ENCODE results near the gene NDUFB7. TPM values are rescaled to one million over a fixed set of nuclear protein-coding genes. Genes with fewer than 3 reads are reported as not detected.

The NDUFB7 gene
- total RNA-seq, 2 donors from 2014 or later, result 507 to 534 TPM

DNA sequence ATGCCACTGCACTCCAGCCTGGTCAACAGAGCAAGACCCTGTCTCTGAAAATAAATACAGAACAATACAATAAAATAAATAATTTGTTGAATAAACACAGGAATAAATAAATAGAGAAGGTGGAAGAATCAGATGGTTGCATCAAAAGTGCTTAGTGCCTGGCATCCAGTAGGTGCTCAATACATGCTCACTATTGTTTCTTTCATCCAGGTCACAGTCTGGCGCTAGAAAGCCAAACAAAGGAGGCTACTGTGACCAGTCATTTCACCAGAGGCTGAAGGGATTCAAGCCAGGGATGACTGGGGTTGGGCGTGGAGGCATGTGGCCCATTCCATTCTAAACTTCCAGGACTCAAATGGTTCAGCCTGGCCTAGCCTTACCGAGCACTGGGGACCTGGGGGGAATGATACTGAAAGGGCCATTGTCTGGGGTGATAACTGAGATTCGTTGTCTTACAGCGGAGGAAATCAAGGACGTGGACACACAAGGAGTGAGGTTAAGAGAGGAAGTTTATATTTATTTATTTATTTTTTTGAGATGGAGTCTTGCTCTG is 3.6 kb upstream of the NDUFB7 start:
- 88% methylated on average over 6 of the region's 6 CpGs for WGBS
- H3K36me3 ChIP-seq, result no peaks in the 10 kb centered on the region
- H3K27ac ChIP-seq, result no peak overlapping the region
- H3K4me3 ChIP-seq, result no peak overlapping the region
- H3K4me1 ChIP-seq (replicated peaks), result no peaks in the 10 kb centered on the region
- H3K9me3 ChIP-seq, result no peaks in the 10 kb centered on the region
- no peak for DNase-seq (ENCODE audit: low spot score)
- intact Hi-C loops (cut with DNase I), result loop anchor here (10.0 kb wide), 1 partner anchor 309 kb away; the partner anchor contains the start of gene OR7A17
- H3K27me3 ChIP-seq (replicated peaks; ENCODE audit: insufficient read depth), result no peaks in the 10 kb centered on the region
- no peak for TF ChIP-seq POLR2A (IDR thresholded peaks at IDR 0.05)
- TF ChIP-seq, protein P1, sequence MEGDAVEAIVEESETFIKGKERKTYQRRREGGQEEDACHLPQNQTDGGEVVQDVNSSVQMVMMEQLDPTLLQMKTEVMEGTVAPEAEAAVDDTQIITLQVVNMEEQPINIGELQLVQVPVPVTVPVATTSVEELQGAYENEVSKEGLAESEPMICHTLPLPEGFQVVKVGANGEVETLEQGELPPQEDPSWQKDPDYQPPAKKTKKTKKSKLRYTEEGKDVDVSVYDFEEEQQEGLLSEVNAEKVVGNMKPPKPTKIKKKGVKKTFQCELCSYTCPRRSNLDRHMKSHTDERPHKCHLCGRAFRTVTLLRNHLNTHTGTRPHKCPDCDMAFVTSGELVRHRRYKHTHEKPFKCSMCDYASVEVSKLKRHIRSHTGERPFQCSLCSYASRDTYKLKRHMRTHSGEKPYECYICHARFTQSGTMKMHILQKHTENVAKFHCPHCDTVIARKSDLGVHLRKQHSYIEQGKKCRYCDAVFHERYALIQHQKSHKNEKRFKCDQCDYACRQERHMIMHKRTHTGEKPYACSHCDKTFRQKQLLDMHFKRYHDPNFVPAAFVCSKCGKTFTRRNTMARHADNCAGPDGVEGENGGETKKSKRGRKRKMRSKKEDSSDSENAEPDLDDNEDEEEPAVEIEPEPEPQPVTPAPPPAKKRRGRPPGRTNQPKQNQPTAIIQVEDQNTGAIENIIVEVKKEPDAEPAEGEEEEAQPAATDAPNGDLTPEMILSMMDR (IDR thresholded peaks at IDR 0.05), result no peak
- no peak for TF ChIP-seq POLR2AphosphoS5 (IDR thresholded peaks at IDR 0.05)

DNA sequence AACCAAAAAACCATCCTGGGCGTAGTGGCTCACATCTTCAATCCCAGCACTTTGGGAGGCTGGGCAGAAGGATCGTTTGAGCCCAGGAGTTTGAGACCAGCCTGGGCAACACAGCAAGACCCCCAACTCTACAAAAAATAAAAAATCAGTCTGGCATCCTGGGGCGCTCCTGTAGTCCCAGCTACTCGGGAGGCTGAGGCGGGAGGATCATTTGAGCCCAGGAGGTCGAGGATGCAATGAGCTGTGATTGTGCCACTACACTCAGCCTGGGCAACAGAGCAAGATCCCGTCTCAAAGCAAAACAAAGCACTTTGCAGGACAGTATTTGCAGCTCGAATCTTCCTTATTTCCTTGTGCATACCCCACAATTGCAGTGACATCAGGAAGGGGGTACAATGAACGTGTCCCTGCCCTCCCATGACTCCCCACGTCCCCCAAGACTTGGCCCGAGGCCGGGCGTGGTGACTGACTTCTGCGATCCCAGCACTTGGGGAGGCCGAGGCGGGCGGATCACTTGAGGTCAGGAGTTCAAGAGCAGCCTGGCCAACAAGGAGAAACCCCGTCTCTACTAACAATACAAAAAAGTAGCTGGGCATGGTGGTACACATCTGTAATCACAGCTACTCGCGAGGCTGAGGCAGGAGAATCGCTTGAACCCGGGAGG is 870 bp downstream of the NDUFB7 start:
- intact Hi-C loops (cut with DNase I), result loop anchor here (10.0 kb wide), 1 partner anchor 314 kb away; the partner anchor contains the start of gene OR7A17
- H3K36me3 ChIP-seq, result no peaks in the 10 kb centered on the region
- no peak for DNase-seq (ENCODE audit: low spot score)
- peak overlapping the region; percentile 54 to 82 for H3K27ac ChIP-seq
- peak overlapping the region; percentile 68 to 99 for H3K4me3 ChIP-seq
- H3K4me1 ChIP-seq (replicated peaks), result no peaks in the 10 kb centered on the region
- TF ChIP-seq, protein P1 (IDR thresholded peaks at IDR 0.05), result no peak
- TF ChIP-seq POLR2AphosphoS5 (IDR thresholded peaks at IDR 0.05) (no peak), POLR2A (IDR thresholded peaks at IDR 0.05) (no peak)
- H3K9me3 ChIP-seq, result no peaks in the 10 kb centered on the region
- H3K27me3 ChIP-seq (replicated peaks; ENCODE audit: insufficient read depth), result no peaks in the 10 kb centered on the region
- WGBS, result 43% methylated on average over 22 of the region's 22 CpGs

- H3K27me3 ChIP-seq (replicated peaks; ENCODE audit: insufficient read depth), result no peaks in the 10 kb centered on the region
- H3K27ac ChIP-seq, result no peak overlapping the region
- intact Hi-C loops (cut with DNase I), result no loop called here
- peaks cover 3% of the 10 kb centered on the region for H3K4me1 ChIP-seq (replicated peaks)
- no peak overlapping the region for H3K4me3 ChIP-seq
- H3K9me3 ChIP-seq, result no peaks in the 10 kb centered on the region
- H3K36me3 ChIP-seq, result no peaks in the 10 kb centered on the region
- DNase-seq (ENCODE audit: low spot score), result no peak
- TF ChIP-seq POLR2AphosphoS5 (IDR thresholded peaks at IDR 0.05), result no peak
- TF ChIP-seq, protein P1 (IDR thresholded peaks at IDR 0.05), result no peak
- 75% methylated on average over 11 of the region's 11 CpGs for WGBS
These were observed 4.8 kb downstream of the NDUFB7 start for GRCh38 chr19:14567079-14567478.

- intact Hi-C loops (cut with DNase I), result no loop called here
- no peaks in the 10 kb centered on the region for H3K9me3 ChIP-seq
- no peak overlapping the region for H3K27ac ChIP-seq
- WGBS, result 86% methylated on average over 10 of the region's 18 CpGs
- H3K36me3 ChIP-seq, result no peaks in the 10 kb centered on the region
- TF ChIP-seq, protein P1 (IDR thresholded peaks at IDR 0.05), result no peak
- TF ChIP-seq POLR2AphosphoS5 (IDR thresholded peaks at IDR 0.05), result no peak
- peaks cover 5% of the 10 kb centered on the region for H3K4me1 ChIP-seq (replicated peaks)
- no peaks in the 10 kb centered on the region for H3K27me3 ChIP-seq (replicated peaks; ENCODE audit: insufficient read depth)
- H3K4me3 ChIP-seq, result no peak overlapping the region
- DNase-seq (ENCODE audit: low spot score), result no peak
These were observed 5.2 kb downstream of the NDUFB7 start for GRCh38 chr19:14566712-14567077.
